ENCODE data around the gene ARHGAP8.
A peak's percentile ranks its signal among the peaks of the same experiment; 100 is the strongest.

The ARHGAP8 gene

DNA sequence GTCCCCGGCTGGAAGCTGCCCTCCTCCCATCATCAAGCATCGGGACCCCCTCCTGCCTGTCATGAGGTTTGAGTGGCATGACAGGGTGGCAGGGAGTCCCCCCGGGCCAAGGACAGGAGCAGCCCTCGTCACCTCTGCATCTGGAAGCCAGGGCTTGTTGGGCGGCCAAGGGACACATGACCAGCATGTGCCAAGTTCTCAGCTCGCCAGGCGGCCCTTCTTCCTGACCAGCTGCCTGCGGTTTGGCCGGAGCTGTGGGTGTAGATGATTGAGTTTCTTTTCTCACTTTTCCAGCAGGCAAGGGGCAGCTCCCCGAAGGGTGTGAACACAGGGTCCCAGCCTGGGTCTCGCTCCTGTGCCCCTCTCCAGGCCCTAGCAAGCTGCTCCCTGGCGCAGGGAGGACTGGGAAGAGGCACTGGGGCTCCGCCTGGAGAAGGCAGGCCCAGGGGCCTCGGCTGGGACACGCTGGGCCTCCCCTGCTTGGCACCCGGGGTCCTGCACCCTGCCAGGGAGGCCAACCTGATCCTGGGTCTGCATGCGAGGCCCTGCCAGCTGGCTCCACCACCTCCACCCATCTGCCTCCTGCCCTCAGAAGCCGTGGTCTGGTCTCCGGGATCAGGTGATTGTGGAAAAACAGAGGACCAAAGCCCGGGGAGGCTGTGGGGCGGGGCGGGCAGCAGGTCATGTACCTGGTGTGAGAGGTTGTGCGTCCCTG lies 13.4 kb downstream of the ARHGAP8 start:
- TF ChIP-seq, protein P1, sequence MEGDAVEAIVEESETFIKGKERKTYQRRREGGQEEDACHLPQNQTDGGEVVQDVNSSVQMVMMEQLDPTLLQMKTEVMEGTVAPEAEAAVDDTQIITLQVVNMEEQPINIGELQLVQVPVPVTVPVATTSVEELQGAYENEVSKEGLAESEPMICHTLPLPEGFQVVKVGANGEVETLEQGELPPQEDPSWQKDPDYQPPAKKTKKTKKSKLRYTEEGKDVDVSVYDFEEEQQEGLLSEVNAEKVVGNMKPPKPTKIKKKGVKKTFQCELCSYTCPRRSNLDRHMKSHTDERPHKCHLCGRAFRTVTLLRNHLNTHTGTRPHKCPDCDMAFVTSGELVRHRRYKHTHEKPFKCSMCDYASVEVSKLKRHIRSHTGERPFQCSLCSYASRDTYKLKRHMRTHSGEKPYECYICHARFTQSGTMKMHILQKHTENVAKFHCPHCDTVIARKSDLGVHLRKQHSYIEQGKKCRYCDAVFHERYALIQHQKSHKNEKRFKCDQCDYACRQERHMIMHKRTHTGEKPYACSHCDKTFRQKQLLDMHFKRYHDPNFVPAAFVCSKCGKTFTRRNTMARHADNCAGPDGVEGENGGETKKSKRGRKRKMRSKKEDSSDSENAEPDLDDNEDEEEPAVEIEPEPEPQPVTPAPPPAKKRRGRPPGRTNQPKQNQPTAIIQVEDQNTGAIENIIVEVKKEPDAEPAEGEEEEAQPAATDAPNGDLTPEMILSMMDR (IDR thresholded peaks at IDR 0.05; ENCODE audit: low read depth, low read length) = no peak
- Histone ChIP-seq H3K27me3 (ENCODE audit: insufficient read depth, low read depth, severe bottlenecking) (no peaks in the 10 kb centered on the region), H3K36me3 (no peaks in the 10 kb centered on the region), H3K27ac (no peak overlapping the region), H3K4me3 (ENCODE audit: low read depth, low read length) (no peak overlapping the region), H3K9me3 (ENCODE audit: severe bottlenecking) (no peaks in the 10 kb centered on the region)
- no peak for DNase-seq

DNA sequence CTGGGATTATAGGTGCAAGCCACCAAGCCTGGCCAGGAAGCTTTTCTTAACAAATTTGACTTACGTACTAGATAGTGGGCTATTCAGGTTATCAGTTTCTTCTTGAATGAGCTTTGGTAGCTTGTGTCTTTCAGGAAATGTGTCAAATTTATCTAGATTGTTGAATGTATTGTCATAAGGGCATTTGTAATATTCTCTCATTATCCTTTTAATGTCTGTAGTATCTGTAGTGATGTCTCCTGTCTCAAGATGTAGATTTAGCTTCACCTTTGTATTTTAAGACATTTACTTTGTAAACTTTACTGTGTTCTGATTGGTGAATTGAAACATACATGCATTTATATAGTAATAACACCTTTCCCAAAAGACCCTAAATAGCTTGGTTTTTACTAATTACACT lies 20.7 kb downstream of the ARHGAP8 start:
- TF ChIP-seq, protein P1 (IDR thresholded peaks at IDR 0.05; ENCODE audit: low read depth, low read length) = no peak
- H3K27ac ChIP-seq = no peak overlapping the region
- DNase-seq = no peak
- no peaks in the 10 kb centered on the region for H3K36me3 ChIP-seq
- peaks cover 9% of the 10 kb centered on the region for H3K9me3 ChIP-seq (ENCODE audit: severe bottlenecking)
- no peak overlapping the region for H3K4me3 ChIP-seq (ENCODE audit: low read depth, low read length)
- no peaks in the 10 kb centered on the region for H3K27me3 ChIP-seq (ENCODE audit: insufficient read depth, low read depth, severe bottlenecking)

DNA sequence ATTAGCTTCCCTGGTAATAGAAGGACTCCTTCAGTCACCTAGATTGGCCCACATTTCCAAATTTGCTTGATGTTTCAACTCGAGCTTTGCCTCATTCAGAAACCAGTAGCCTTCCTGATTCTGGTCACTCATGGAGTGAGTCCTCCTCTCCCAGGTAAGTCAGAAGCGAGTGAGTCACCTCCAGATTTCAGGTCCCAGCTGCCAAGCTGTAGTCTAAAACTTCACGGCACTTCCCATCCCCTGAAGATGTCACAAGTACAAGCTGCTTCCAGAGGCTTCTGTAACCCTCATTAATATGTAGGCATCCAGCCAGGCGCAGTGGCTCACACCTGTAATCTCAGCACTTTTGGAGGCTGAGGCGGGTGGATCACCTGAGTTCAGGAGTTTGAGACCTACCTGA lies 23.5 kb downstream of the ARHGAP8 start:
- Histone ChIP-seq H3K27ac (no peak overlapping the region), H3K4me3 (ENCODE audit: low read depth, low read length) (no peak overlapping the region), H3K9me3 (ENCODE audit: severe bottlenecking) (peaks cover 9% of the 10 kb centered on the region), H3K27me3 (ENCODE audit: insufficient read depth, low read depth, severe bottlenecking) (no peaks in the 10 kb centered on the region), H3K36me3 (no peaks in the 10 kb centered on the region)
- DNase-seq = no peak
- TF ChIP-seq, protein P1 (IDR thresholded peaks at IDR 0.05; ENCODE audit: low read depth, low read length) = no peak

DNA sequence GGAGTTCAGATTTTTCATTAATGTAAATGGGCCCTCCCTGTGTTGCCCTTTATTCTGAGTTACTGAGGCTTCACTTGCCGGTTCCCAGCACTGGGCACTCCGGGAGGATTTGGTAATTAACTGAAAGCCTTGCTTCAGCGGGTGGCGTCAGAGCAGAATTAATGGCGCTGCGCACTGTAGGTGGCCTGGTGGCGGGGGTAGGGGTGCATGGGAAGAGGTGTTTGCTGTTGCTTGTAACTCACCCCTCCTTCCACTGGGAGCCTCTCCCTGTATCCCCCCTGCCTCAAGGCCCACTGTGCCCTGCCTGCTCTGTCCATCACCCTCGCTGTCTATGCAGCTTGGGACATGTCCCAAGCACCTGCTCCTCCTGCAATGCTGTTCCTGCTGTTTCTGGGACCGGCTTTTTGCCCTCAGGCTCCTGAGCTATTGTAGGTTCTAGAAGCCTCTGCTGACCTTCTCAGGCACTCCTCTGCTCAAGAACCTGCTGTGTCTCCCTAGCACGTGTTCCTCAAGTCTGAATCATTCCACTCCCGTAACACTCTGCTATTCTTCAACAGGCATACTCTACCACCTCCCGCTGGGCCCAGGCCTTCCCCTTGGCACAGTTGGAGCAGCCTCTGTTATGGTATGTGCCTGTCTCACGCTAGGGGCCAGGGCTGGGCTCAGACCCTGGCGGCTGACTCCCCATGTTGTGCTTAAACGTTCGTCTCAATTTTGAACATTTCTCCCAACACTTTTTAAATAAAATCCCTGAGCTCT lies 24.4 kb downstream of the ARHGAP8 start:
- Histone ChIP-seq H3K9me3 (ENCODE audit: severe bottlenecking) (peaks cover 9% of the 10 kb centered on the region), H3K27me3 (ENCODE audit: insufficient read depth, low read depth, severe bottlenecking) (no peaks in the 10 kb centered on the region), H3K4me3 (ENCODE audit: low read depth, low read length) (no peak overlapping the region), H3K27ac (no peak overlapping the region), H3K36me3 (no peaks in the 10 kb centered on the region)
- DNase-seq = peak; percentile 30
- TF ChIP-seq, protein P1 (IDR thresholded peaks at IDR 0.05; ENCODE audit: low read depth, low read length) = no peak

DNA sequence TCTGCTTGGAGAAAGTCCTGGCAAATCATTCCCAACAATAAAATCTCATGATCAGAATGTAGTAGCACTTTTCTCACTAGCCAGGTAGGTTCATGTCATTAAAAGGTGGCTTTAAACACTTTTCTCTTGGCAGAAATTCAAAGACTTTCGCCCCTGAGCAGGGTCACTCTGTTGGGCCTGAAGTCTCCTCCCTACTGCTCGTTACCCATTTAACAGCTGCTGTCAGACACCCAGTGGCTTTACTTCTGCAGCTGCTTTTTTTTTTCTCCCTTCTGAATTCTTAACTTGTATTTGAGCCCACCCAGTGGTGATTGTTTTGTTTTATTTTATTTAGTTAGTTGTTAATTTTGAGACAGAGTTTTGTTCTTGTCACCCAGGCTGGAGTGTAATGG lies 25.0 kb downstream of the ARHGAP8 start:
- Histone ChIP-seq H3K27ac (no peak overlapping the region), H3K4me3 (ENCODE audit: low read depth, low read length) (no peak overlapping the region), H3K9me3 (ENCODE audit: severe bottlenecking) (peaks cover 9% of the 10 kb centered on the region), H3K36me3 (no peaks in the 10 kb centered on the region), H3K27me3 (ENCODE audit: insufficient read depth, low read depth, severe bottlenecking) (no peaks in the 10 kb centered on the region)
- no peak for DNase-seq
- TF ChIP-seq, protein P1 (IDR thresholded peaks at IDR 0.05; ENCODE audit: low read depth, low read length) = no peak

Data from WERI-Rb-1 (cell line).